Inflammatory macrophage treated with lipopolysaccharide for 1 hour (primary cell): ENCODE data around the gene SLCO4A1.

Experiments
- DNase-seq, 2 donors: peaks; one replicate each; pipeline ENCODE4 v3.0.0-alpha.2; 2020 to 2022

SLCO4A1 gene

DNA sequence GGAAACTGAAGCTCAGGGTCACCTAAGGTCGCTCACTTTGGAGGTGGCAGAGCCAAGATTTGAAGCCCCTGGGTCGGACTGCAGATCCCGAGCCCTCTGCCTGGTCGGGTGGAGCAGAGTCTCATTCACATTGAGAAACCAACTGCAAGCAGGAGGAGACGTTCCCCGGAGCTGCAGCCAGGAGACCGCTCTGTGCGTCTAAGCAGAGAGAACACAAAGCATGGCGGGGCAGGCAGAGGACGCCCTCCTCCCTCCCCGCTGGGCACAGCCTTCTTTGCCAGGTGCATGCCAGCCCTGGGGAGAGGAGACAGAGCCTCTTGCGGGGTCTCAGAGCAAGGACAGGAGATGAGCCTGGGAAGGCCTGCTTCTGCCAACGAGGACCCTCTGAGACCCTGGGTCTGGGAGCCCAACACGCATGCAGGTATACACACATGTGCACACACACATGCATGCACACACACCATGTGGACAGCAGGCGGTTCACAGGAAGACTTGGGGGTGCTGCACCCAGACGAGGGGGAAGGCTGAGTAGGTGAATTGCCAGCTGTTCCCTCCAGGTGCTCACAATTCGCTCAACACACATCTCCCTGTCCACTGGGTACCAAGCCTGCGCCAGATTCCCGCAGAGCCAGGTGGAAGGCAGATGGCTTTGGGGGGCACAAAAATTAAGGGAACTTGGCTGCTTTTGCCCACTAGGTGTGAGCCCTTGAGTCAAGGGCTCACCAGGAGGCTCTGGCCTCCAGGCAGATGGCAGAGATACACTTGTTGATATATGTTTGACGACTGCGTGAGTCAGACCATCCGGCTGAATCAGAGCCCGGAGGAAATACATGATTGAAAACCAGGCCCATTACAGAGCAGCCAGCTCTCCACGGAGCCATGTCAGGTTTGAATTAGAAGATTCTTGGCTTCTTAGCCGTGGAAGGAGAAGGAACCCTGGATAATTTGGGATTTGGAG lies 60.9 kb downstream of the SLCO4A1 start:
- DNase-seq, result peak in 1 of 2 donors; percentile 30

- DNase-seq, result no peak
Observed at GRCh38 chr20:62703853-62704228, 61.5 kb downstream of the SLCO4A1 start.

GRCh38 chr20:62704341-62704948 lies 62.1 kb downstream of the SLCO4A1 start:
- no peak for DNase-seq

GRCh38 chr20:62705627-62706026 lies 63.3 kb downstream of the SLCO4A1 start:
- no peak for DNase-seq

DNA sequence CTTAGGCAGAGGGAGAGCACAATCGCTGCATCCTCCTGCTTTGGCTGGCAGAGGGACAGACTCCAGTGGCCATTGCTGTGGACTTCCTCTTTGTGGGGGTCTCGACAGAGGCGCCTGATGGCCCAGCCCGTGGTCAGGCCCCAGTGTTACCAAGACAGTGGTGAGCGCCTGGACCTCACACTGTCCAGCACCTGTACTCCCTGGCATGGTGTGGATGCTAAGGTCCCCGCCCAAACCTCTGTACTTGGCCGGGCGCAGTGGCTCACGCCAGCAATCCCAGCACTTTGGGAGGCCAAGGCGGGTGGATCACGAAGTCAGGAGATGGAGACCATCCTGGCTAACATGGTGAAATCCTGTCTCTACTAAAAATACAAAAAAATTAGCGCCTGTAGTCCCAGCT lies 64.0 kb downstream of the SLCO4A1 start:
- no peak for DNase-seq

DNA sequence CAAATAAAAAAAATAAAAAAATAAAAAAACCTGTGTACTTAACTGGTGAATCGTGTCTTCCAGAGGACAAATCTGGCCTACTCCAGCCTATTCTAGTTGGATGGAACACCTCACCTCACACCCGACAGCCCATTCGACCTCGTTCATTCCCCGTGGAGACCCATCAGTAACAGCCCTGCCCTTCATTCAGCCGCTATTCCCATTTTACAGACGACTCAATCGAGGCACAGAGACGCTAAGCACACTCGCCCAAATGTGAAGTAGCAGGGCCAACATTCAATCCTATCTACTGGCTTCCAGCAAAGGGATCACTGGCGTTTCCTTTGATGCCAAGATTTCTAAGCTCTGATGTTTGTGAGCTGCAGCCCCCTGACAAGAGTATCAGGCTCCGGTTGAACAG lies 64.6 kb downstream of the SLCO4A1 start:
- no peak for DNase-seq

GRCh38 chr20:62707276-62707920 lies 65.1 kb downstream of the SLCO4A1 start:
- no peak for DNase-seq

- DNase-seq, result no peak
Observed at GRCh38 chr20:62707921-62708521, 65.7 kb downstream of the SLCO4A1 start.

GRCh38 chr20:62708591-62709536 lies 66.6 kb downstream of the SLCO4A1 start, which contains the start of gene NTSR1:
TSS of gene NTSR1 (plus strand) at chr20:62708836. CDS start at chr20:62709208, 372 bp downstream.
- DNase-seq, result no peak

DNA sequence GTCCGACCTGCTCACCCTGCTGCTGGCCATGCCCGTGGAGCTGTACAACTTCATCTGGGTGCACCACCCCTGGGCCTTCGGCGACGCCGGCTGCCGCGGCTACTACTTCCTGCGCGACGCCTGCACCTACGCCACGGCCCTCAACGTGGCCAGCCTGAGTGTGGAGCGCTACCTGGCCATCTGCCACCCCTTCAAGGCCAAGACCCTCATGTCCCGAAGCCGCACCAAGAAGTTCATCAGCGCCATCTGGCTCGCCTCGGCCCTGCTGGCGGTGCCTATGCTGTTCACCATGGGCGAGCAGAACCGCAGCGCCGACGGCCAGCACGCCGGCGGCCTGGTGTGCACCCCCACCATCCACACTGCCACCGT lies 67.2 kb downstream of the SLCO4A1 start:
- no peak for DNase-seq

DNA sequence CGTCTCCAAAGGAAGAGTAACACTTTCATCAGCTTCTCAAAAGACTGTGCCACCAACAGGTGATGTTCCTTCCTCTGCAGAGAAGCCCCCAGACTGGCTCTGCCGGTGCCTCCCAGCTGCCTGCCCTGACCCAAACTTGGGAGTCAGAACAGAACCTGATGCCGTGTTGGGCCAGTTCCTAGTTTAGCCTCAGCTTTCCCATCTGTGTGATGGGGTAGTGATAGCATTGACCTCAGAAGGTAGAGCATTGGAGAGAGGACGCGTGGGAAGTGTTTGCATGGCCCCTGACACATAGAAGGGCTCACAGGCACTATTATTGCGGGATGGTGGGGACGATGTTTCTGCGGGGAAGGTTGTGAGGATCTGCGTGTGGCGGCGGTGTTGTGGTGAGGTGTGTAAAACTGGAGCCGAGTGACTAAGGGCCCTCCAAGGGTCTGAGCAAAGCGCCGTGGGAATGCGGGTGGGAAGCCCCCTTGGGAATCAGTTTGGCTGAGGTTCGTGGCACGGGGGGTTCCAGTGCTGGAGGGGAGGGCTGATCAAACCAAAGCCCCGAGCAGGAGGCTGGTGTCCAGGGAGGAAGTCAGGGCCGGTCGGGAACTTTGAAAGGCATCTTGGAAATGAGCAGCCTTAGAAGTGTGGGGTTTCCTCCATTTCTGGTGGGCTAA lies 68.0 kb downstream of the SLCO4A1 start:
- no peak for DNase-seq

- DNase-seq, result peak; percentile 20 to 56
Observed at GRCh38 chr20:62710886-62711702, 68.8 kb downstream of the SLCO4A1 start.

- DNase-seq, result no peak
Observed at GRCh38 chr20:62711703-62712101, 69.4 kb downstream of the SLCO4A1 start.

- no peak for DNase-seq
Observed at GRCh38 chr20:62712606-62713005, 70.3 kb downstream of the SLCO4A1 start.

DNA sequence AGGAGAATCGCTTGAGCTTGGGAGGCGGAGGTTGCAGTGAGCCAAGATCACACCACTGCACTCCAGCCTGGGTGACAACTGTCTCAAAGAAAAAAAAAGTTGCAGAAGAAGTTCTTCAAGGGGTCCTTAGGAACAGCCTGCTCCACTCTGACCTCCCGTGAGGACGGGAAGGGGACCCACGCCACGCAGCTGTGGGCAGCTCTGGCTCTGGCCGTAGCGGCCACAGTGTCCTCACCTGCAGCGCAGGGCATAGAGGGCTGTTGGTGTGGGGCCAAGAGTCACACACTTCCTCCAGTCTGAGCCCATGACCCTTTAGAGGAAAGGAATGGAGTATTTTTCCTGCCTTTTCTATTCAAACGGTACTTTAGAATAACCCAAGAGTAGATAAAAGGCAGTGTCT lies 71.7 kb downstream of the SLCO4A1 start:
- DNase-seq, result no peak

GRCh38 chr20:62714799-62715198 lies 72.5 kb downstream of the SLCO4A1 start:
- DNase-seq, result no peak

DNA sequence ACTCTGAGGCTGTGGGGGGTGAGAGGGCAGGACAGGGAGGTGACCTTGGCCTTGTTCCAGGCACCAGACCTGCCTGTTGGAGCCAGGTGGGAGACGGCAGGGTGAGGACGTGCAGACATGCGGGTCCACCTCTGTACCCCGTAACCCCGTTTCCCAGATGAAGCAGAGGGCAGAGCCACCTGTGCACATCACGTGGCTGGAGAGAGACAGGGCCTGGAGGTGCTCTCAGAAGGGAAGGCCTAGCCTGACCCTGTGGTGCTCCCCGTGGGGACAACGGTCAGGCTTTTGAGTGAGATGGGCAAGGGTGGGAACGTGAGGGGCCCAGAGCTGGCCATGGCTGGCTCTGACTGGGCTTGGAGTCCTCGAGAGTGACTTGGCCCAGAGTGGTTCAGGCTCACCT lies 72.9 kb downstream of the SLCO4A1 start:
- no peak for DNase-seq

DNA sequence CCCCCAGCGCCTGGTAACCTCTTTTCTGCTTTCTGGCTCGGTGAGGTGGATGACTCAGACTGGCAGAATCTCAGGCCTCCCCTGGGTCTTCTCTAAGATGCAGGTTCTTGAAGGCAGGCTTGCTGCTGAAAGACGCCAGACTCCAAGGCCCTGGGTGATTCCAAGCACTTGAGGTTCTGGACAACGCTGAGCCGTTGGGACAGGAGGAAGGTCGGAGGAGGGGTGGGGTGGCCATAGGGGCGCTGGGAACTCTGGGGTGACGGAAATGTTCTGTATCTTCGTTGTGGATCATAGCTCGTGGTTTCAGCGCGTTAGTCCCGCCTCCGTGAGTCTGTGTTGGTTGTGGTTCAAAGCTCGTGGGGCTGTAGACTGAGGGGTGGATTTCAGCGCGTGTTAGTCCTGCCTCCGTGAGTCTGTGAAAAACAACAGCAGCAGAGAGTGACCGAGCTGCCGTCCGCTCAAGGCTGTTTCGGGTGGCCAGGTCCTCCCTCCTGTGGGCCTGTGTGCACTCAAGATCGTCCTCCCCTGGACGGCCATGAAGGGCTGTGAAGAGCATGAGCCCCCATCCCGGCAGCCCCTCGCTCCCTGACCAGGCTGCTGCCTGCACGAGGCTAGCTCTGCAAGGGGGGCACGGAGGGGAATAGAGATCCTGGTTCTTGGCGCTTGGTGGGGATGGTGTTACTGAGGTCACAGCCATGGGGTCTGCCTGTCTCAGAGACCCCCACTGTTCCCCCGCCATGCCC lies 74.1 kb downstream of the SLCO4A1 start:
- DNase-seq, result no peak

DNA sequence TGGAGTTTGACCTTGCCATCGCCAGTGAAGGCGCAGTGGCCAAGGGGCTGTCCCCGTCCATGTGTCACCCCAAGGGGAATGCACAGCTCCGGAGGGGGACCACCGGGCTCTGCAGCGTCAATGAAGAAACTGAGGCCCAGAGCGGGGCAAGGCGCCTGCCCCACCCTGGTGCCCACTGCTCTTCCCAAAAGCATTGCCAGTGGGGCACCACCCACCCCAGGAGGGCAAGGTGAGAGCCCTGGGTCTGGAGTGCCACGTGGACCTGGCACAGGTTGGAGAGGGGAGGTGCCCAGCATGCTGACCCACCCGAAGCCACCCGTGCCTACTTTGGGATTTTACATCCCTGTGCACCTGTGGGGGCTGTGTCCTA lies 74.6 kb downstream of the SLCO4A1 start:
- DNase-seq, result no peak

- no peak for DNase-seq
Observed at GRCh38 chr20:62717933-62718332, 75.6 kb downstream of the SLCO4A1 start.
